ENCODE measurements around the gene WDR53. TPM values are rescaled to one million over a fixed set of nuclear protein-coding genes. Genes with fewer than 3 reads are reported as not detected.
"Not testable (repeated sequence)": the region's sequence is repeated elsewhere in the genome, so short reads cannot be mapped to it uniquely, and the experiment has no call there.

The WDR53 gene
- total RNA-seq, 4 donors from 2014 or later: 4.5 to 16.6 (median 12.2) TPM

- intact Hi-C loops (cut with DNase I; ENCODE audit: low total_unique reads): no loop called here
- DNase-seq (ENCODE audit: low spot score in 2 of 2): no peak
- H3K4me3 ChIP-seq (ENCODE audit: low read depth, poor library complexity, severe bottlenecking): no peak overlapping the region
- TF ChIP-seq CTCF (IDR thresholded peaks at IDR 0.05) (no peak), POLR2A (IDR thresholded peaks at IDR 0.05) (no peak)
- 69 to 81% methylated on average over 3 of the region's 3 CpGs for WGBS, 2 donors
Measured at GRCh38 chr3:196554205-196554604, 14.1 kb downstream of the WDR53 start.

GRCh38 chr3:196553551-196553950, 14.8 kb downstream of the WDR53 start:
- intact Hi-C loops (cut with DNase I; ENCODE audit: low total_unique reads): no loop called here
- no peak for TF ChIP-seq POLR2A (IDR thresholded peaks at IDR 0.05)
- TF ChIP-seq CTCF (IDR thresholded peaks at IDR 0.05): no peak
- no peak overlapping the region for H3K4me3 ChIP-seq (ENCODE audit: low read depth, poor library complexity, severe bottlenecking)
- 93 to 95% methylated on average over 9 of the region's 9 CpGs for WGBS, 2 donors
- no peak for DNase-seq (ENCODE audit: low spot score in 2 of 2)

- WGBS, 2 donors: 96 to 97% methylated on average over 5 of the region's 5 CpGs
- no peak for DNase-seq (ENCODE audit: low spot score in 2 of 2)
- no peak overlapping the region for H3K4me3 ChIP-seq (ENCODE audit: low read depth, poor library complexity, severe bottlenecking)
- intact Hi-C loops (cut with DNase I; ENCODE audit: low total_unique reads): no loop called here
- no peak for TF ChIP-seq CTCF (IDR thresholded peaks at IDR 0.05)
- TF ChIP-seq POLR2A (IDR thresholded peaks at IDR 0.05): no peak
Measured at GRCh38 chr3:196552253-196552652, 16.1 kb downstream of the WDR53 start.

GRCh38 chr3:196550172-196550571, 18.2 kb downstream of the WDR53 start:
- 79 to 89% methylated on average over 3 of the region's 3 CpGs for WGBS, 2 donors
- DNase-seq (ENCODE audit: low spot score in 2 of 2); H3K4me3 ChIP-seq (ENCODE audit: low read depth, poor library complexity, severe bottlenecking); intact Hi-C loops (cut with DNase I; ENCODE audit: low total_unique reads): not testable (repeated sequence)

GRCh38 chr3:196549312-196549711, 19.0 kb downstream of the WDR53 start:
- intact Hi-C loops (cut with DNase I; ENCODE audit: low total_unique reads): loop anchor here (10.0 kb wide), 1 partner anchor 135 kb away; no protein-coding TSS in a partner anchor

GRCh38 chr3:196547067-196547466, 21.3 kb downstream of the WDR53 start:
- no peak for DNase-seq (ENCODE audit: low spot score in 2 of 2)
- 89 to 96% methylated on average over 2 of the region's 2 CpGs for WGBS, 2 donors
- no peak overlapping the region for H3K4me3 ChIP-seq (ENCODE audit: low read depth, poor library complexity, severe bottlenecking)
- TF ChIP-seq CTCF (IDR thresholded peaks at IDR 0.05): no peak
- TF ChIP-seq POLR2A (IDR thresholded peaks at IDR 0.05): no peak
- intact Hi-C loops (cut with DNase I; ENCODE audit: low total_unique reads): loop anchor here (10.0 kb wide), 1 partner anchor 138 kb away; no protein-coding TSS in a partner anchor

More at GRCh38 chr3:196549312-196549711, 19.0 kb downstream of the WDR53 start:
- not testable (repeated sequence) for DNase-seq (ENCODE audit: low spot score in 2 of 2); H3K4me3 ChIP-seq (ENCODE audit: low read depth, poor library complexity, severe bottlenecking)
- 92 to 94% methylated on average over 1 of the region's 1 CpG for WGBS, 2 donors

GRCh38 chr3:196546537-196546936, 21.8 kb downstream of the WDR53 start:
- DNase-seq (ENCODE audit: low spot score in 2 of 2): no peak
- H3K4me3 ChIP-seq (ENCODE audit: low read depth, poor library complexity, severe bottlenecking): no peak overlapping the region
- intact Hi-C loops (cut with DNase I; ENCODE audit: low total_unique reads): loop anchor here (10.0 kb wide), 1 partner anchor 138 kb away; no protein-coding TSS in a partner anchor
- 81% methylated on average over 5 of the region's 5 CpGs for WGBS, 2 donors
- no peak for TF ChIP-seq POLR2A (IDR thresholded peaks at IDR 0.05)
- no peak for TF ChIP-seq CTCF (IDR thresholded peaks at IDR 0.05)

All from lower leg skin (tissue), 4 donors.